ENCODE measurements around the gene ATXN7.

The ATXN7 gene

DNA sequence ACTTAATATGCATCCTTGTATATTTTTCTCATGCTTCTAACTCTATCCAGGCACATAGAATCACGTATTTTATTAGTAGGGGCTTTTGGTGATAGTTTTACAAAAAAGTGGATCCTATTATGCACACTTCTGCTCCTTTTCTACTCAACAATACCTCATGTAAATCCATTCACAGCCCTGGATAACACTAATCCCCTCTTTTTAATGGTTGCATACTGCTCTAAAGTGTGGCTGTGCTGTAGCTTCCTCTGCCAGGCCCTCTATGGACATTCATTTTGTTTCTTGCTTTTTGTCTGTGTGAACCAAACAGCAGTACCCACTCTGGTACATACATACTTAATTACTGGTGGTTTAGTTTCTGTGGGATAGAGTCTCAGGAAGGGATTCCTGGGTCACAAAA lies 99.8 kb downstream of the ATXN7 start:
- DNase-seq (ENCODE audit: low read depth, low spot score) = no peak

DNA sequence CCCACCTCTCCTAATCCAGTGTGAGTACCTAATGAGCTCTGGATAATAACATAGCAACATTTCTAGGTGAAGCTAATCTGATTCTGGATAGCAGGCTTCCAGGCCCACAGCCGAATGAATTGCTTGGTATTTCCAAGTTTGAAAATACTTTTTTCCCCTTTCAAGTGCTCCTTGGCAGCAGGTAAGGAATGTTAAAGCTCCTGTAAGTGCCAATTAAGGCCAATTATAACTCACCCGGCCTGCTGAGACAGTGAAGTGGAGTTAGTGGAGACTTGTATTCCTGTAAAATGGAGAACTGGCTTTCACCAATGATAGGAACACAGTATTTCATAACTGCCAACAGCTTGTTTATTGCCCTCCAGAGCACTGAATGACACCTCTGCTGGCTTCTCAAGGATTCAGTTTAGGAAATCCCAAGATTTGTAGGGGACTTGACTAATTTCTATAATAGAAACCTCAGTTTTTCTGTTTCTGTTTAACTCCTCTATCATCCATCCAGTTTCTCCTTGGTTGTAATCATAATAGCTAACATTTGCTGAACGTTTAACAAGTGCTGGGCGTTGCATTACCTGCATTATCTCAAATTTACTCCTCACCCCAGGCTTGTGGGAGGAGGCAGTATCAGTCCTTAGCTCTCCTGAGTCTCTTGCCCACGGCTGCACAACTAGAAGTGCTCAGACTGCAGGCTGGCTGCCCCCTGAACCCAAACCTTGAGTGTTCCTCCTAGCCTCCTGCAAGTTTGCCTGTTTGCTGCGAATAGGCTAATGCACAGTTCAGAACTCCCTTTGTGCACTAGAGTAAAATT lies 101.2 kb downstream of the ATXN7 start:
- DNase-seq (ENCODE audit: low read depth, low spot score) = no peak

GRCh38 chr3:63966007-63966406 lies 102.3 kb downstream of the ATXN7 start:
- no peak for DNase-seq (ENCODE audit: low read depth, low spot score)

DNA sequence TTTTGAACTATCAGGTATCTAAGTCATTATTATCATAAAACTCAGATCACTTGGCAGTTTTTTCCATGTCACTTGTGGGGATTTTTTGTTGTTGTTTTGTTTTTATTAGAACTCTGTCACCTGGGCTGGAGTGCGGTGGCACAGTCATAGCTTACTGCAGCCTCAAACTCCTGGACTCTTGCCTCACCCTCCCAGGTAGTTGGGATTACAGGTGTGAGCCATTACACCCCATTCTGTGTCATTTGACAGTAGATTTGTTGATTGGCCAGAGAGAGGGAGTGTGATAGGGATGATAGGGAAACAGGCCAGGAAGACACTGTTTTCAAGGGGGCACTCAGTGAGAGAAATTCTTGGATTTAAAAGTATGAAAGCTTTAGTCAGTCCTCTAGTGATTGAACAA lies 103.2 kb downstream of the ATXN7 start:
- DNase-seq (ENCODE audit: low read depth, low spot score) = no peak

GRCh38 chr3:63967675-63968611 lies 104.3 kb downstream of the ATXN7 start:
- DNase-seq (ENCODE audit: low read depth, low spot score) = no peak

DNA sequence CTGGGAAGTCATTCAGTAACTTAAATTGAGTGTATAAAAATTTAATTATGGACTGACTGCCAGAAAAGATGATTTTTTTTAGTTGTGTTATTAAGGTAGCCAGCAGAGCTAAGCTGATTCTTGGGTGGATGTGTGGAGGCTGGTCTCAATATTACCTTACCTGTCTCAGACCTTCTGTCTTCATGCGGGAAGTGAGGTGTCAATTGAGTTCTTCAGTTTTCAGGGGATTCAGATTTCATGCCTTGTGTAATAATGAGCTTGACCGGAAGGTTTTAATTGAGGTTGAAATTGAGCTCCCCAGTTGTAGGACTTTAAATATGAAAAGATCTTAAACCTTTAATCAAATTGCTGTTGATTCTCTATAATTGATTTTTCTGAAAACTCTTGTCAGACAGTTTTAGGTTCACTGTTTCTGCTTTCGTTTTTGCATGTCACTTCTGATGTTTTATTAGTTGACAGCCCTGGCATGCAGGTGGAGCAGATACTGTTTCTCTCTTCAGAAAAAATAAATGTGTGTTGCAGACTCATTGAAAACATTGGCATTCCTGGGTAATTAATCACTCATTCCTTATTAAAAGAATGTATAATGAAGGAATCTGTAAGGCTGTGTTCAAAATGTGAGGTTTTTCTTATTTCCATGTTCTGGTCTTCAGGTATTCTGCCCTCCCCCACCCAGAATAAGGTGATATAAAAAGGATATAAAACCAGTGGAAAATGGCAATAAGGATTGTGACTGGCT lies 105.1 kb downstream of the ATXN7 start:
- no peak for DNase-seq (ENCODE audit: low read depth, low spot score)

DNA sequence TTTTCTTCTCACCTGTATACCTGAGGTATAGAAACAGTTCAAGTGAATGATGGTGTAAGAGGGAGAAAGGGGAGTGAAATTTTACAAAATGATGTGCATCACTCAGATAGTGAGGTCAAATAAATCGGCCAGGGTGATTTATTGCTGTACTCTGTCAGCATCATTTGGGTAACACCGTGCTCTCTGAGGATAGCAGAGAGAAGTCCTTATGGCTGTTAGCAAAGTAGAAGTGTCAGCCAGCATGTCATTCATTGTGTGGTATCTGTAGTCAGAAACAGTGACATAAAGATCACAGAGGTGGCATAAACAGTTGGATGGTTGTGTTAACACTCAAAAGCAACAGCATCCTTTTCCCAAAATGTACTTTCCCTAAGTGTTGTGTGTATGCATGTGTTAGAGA lies 106.2 kb downstream of the ATXN7 start:
- no peak for DNase-seq (ENCODE audit: low read depth, low spot score)

DNA sequence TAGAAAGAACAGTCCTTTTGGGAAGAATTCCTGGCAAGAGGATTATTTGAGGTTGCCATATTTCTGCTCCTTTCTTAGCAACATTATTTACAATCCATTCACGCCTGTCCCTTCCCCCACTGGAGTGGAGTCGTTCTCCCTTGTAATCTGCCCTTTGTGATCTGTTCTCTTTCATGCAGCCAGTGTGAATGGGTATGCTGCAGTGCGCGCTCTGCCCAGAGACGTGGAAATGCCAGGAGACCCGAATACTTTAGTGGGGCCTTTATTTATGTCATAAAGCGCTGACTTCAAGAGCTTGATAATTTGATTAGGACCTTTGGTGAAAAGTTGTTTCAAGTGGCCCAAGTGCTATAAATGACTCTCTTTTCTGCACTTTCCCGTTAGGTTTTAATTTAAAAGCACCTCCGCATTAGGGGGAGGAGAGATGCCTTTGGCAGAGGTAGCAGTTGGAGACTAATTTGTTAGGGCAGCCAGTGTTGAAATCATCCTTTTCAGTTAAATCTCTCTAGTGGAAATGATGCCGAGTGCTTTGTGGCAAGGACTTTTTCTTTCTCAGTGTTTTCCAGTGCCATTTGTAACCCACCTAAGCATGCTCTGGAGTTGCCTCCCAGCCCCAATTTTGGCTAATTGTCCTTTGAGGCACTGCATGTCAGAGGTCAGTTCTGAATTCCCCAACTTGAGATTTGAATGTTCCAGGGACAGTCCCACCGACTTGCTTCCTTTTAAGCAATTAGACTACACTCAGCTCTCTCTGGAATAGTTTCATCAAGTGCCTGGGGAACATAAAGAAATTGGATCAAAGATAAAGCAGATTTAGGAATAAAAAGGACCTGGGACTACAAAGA lies 107.2 kb downstream of the ATXN7 start:
- no peak for DNase-seq (ENCODE audit: low read depth, low spot score)

GRCh38 chr3:63972196-63972595 lies 108.5 kb downstream of the ATXN7 start:
- no peak for DNase-seq (ENCODE audit: low read depth, low spot score)

DNA sequence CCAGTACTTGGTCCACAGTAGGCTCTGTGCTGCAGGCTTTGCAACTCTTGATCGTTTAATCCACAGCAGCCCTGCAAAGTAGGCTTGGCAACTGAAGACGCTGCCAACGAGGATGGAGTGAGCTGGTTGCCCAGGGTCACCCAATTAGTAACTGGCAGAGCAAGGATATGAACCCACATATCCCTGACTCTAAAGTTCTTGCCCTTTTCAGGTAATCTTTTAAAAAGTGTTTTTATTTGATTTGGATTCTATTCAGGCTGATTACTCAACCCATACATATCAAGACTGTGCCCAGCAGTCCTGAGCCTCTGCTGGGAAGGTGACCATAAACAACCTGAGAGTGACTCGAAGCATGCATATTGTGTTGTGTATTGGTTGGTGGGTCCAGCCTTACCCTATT lies 109.3 kb downstream of the ATXN7 start:
- DNase-seq (ENCODE audit: low read depth, low spot score) = no peak

- DNase-seq (ENCODE audit: low read depth, low spot score) = no peak
Measured at GRCh38 chr3:63973406-63973805, 109.7 kb downstream of the ATXN7 start.

DNA sequence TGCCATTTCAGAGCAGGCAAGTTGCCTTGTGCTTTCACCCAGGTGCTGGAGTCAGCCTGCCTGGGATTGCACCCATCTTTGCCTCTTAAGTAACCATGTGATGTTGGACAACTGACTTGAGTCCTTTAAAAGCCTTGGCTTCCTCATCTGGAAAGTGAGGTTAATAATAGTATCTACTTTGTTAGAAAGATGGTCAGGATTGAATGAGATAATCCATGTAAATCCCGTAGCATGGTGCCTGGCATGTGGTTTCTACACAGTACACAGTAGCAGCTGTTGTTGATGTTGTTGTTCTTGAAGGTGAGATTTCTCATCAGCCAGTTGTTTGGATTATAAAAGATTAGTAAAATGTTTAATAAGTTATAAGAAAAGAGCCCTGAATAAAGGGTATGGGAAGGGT lies 110.8 kb downstream of the ATXN7 start:
- no peak for DNase-seq (ENCODE audit: low read depth, low spot score)

GRCh38 chr3:63975723-63976122 lies 112.1 kb downstream of the ATXN7 start:
- DNase-seq (ENCODE audit: low read depth, low spot score) = peak; percentile 75

DNA sequence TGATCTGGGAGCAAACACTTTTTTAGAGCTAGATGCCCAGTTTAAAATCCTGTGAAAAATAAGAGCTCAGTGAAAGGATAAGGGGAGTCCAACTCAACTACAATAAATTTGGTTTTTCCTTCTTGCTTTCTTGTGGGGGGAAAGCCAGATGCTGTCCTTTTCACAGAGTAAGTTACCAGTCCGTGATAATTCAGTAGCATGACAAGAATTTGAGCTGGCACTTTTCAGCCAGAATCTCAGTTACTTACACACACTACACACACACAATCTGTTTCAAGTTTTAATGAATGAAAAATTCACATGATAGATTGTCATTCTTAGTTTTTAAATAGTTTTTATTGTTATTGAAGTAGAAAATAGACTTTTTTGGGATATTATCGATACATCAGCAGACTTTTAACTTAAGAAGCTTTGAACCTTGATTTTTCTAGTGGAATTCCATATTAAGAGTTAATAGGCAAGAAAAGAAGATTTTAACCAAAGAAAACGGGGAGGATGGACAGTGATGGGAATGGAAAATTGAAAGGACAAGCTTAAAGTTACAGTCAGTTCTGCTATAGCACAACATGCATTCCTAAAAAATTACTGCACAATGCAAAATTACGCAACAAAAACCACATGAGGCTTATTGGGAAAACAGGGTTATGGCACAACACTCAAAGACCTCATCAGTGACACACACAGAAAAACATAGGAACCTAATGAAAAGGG lies 112.6 kb downstream of the ATXN7 start:
- DNase-seq (ENCODE audit: low read depth, low spot score) = peak; percentile 67

DNA sequence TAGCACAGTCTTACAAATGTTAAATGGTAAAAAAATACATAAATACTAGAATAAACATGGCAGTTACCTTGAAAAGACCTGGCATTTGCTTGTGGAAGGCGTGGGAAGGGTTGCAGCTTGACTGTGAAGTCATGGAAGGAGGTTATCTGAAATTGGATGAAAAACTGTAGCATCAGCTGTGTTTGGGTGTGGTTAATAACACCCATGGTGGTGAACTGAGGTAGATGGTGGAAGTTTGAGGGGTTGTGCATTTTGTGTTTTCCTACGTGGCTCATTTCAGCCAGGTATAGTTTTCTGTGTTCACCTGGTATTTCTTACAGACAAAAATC lies 113.2 kb downstream of the ATXN7 start:
- no peak for DNase-seq (ENCODE audit: low read depth, low spot score)

DNA sequence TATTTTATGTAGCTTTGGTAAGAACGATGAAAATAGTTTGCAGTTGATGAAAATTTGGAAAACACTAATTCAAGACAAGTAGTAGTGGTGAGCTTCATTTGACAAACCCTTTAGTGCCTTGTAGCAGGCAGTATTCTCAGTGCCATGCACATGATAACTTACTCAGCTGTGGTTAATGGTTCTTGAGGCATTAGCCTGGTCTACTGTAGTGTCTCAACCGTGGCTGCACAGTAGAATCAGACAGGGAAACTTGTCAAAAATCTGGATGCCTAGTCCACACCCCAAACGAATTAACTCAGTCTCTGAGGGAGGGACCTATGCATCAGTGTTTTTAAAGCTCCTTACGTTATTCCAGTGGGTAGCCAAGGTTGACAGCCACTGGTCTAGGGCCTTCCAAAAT lies 114.2 kb downstream of the ATXN7 start:
- DNase-seq (ENCODE audit: low read depth, low spot score) = no peak

DNA sequence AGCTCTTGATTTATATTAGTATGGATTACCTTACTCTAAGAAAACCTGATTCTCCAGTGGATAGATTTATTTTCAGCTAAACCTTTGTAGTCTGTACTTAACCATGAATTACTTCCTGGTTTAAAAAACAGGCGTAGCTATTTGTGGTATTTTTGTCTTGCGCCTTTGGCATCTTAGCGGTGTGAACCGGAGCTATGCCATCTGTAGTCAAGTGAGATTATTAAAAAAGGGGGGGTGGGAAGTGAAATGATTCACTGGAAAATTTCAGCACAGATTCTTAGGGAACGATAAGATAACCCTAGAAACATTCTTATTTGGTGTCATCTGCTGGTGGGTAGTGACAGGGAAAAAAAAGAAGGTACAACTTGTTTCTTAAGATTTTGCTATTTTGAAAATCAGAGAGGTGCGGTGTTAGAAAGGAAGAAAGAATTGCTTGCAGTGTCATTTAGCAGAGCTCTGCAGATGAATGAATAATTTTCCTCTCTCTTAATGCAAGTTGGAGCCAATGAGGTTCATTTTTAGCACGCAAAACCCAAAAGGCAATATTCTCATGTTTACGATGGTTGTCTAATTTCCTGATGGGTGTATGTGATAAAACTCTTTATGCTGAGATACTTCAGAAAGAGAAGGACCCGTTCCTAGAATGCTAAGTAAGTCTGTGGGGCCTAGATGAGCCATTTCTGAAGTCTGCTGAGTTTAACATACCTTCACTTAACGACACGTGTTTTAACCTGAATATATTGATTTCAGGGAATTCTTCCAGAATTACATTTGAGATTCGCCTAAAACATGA lies 115.6 kb downstream of the ATXN7 start:
- DNase-seq (ENCODE audit: low read depth, low spot score) = no peak

DNA sequence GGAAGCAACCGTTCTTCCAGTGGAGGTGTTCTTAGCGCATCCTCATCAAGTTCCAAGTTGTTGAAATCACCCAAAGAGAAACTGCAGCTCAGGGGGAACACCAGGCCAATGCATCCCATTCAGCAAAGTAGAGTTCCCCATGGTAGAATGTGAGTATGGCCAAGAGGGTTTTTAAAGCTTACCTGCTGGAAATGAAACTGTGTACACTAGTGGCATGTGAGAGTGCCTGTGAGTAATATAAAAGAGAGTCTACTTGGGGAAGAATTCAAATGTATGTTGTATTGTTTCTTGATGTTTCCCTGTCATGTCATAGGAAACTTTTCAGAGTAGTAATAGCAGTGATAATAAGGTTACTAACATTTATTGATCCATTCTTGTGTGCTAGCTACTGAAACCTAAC lies 116.4 kb downstream of the ATXN7 start:
- no peak for DNase-seq (ENCODE audit: low read depth, low spot score)

- no peak for DNase-seq (ENCODE audit: low read depth, low spot score)
Measured at GRCh38 chr3:63980830-63981498, 117.3 kb downstream of the ATXN7 start.
